Immature natural killer cell (primary cell): ENCODE data around the gene EHBP1L1. TPM values are rescaled to one million over a fixed set of nuclear protein-coding genes. Genes with fewer than 3 reads are reported as not detected.

Experiments used
- DNase-seq, 3 donors: peaks; one replicate each; pipeline ENCODE4 v3.0.0; 2022; ENCODE audit warnings: mixed read lengths in 1 of 3
- H3K27ac Mint-ChIP-seq, 6 donors: one replicate each; pipeline ENCODE4 v1.8.0; 2020; ENCODE audit warnings: mixed read lengths in 6 of 6, mild to moderate bottlenecking in 5 of 6, inconsistent platforms in 4 of 6, moderate library complexity in 3 of 6
- H3K27me3 Mint-ChIP-seq, 3 donors: one replicate each; pipeline ENCODE4 v1.8.0; 2020 to 2021; ENCODE audit warnings: low read depth in 3 of 3, mild to moderate bottlenecking in 3 of 3, mixed read lengths in 3 of 3, moderate library complexity in 3 of 3, inconsistent platforms in 1 of 3
- H3K36me3 Mint-ChIP-seq, 3 donors: one replicate each; pipeline ENCODE4 v1.8.0; 2020; ENCODE audit warnings: mixed read lengths in 3 of 3, inconsistent platforms in 2 of 3, mild to moderate bottlenecking in 2 of 3
- H3K4me1 Mint-ChIP-seq, 2 donors: one replicate each; pipeline ENCODE4 v1.8.0; 2020; ENCODE audit warnings: inconsistent platforms in 2 of 2, mild to moderate bottlenecking in 2 of 2, mixed read lengths in 2 of 2, moderate library complexity in 1 of 2
- H3K4me3 Mint-ChIP-seq, 5 donors: one replicate each; pipeline ENCODE4 v1.8.0; 2020; ENCODE audit warnings: mild to moderate bottlenecking in 5 of 5, mixed read lengths in 5 of 5, inconsistent platforms in 3 of 5, moderate library complexity in 3 of 5
- H3K9me3 Mint-ChIP-seq, 6 donors: one replicate each; pipeline ENCODE4 v1.8.0; 2020; ENCODE audit warnings: mild to moderate bottlenecking in 6 of 6, mixed read lengths in 6 of 6, inconsistent platforms in 4 of 6, moderate library complexity in 3 of 6
- polyA plus RNA-seq, 3 donors: library from polyadenylated mRNA; unstranded; fragments of 300-500 nt; fragmentation: Illumina TruSeq; gene quantifications; one replicate each; pipeline ENCODE4 v1.2.3, GENCODE V29; 2021

Gene EHBP1L1
- polyA plus RNA-seq, result 10 to 100 TPM; 14.8 to 19.3 (median 17.7) TPM

DNA sequence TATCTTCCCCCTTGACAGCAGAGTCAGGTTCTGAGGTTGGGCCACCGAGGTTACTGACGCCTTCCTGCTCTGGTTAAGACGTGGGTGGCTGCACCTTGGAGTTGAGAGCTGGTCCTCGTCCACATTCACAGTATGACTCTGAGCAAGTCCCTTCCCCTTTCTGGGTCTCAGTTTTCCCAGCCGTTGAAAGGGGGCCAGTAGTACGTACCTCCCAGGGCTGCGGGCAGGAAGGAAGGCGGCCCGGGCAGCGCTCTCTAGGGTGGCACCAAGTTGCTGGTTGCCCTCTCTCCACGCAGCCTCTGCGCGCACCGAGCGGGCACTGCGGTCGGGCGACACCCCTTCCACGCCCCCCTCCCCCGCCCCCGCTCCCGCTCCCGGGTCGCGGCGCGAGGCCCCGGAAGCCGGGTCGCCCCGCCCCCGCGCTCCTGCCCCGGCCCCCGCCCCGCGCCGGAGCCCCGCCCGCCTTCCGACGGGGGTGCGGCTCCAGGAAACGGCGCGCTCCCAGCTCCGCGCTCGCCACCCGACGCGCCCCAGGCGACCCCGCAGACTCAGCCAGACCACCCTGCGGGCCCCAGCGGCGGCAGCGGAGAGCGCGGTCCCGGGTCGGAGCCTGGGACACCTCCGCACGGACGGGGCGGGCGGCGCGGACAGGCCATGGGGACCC, at the start of gene EHBP1L1:
TSS of gene EHBP1L1 (plus strand) at position 486 of the 664 bp plus-strand sequence. CDS start 250 bp downstream, outside the sequence.
- Mint-ChIP-seq H3K4me3 (peak within 1 kb of the TSS; percentile 90 to 97 (median 96)), H3K36me3 (no peaks in the 10 kb centered on the region), H3K27ac (peak within 1 kb of the TSS; percentile 96 to 99 (median 98)), H3K9me3 (no peaks in the 10 kb centered on the region), H3K27me3 (peaks cover 14 to 34% (median 14%) of the 10 kb centered on the region in 3 donors), H3K4me1 (peaks cover 65 to 71% of the 10 kb centered on the region in 2 donors)
- DNase-seq, result peak; percentile 71 to 79 (median 72)

DNA sequence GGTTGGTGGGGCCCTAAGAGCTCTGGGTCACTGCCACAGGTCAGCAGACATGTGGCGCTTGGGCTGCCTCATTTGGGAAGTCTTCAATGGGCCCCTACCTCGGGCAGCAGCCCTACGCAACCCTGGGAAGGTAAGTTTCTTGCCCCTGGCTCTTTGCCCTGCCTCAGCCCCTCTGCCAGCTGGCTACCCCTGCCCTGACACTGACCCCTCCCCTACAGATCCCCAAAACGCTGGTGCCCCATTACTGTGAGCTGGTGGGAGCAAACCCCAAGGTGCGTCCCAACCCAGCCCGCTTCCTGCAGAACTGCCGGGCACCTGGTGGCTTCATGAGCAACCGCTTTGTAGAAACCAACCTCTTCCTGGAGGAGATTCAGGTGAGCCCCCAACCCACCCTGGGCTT, 49.1 kb upstream of the EHBP1L1 start:
- Mint-ChIP-seq H3K4me3 (peak overlapping the region in 4 of 5 donors; percentile 44 to 67 (median 56)), H3K27me3 (peaks cover 0 to 3% (median 3%) of the 10 kb centered on the region in 3 donors), H3K4me1 (peaks cover 20 to 21% of the 10 kb centered on the region in 2 donors), H3K9me3 (no peaks in the 10 kb centered on the region), H3K27ac (no peak overlapping the region), H3K36me3 (peaks cover 4 to 15% (median 7%) of the 10 kb centered on the region in 3 donors)
- DNase-seq, result no peak

DNA sequence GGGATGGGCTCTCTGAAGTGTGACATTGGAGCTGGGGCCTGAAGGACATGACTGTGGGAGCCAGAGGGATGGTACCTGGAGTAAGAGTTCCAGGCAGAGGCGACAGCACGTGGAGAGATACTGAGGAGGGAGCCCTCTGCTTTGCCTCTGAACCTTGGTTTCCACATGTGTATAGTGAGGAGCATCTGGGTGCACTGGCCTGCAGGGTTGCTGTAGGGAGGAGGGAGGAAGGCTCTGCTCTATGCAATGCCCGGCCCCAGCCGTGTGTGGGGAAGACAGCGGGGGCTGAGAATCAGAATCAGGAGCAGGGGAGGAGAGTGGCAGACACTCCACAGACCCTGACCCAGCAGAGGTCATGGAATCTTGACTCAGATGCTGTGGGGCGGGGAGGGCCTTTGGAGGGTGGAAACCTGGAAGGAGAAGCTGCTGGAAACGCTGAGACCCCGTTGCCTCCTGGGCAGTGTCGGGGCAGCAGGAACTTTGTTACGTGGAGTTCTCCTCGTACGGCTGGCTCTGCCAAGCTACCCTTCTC, 47.0 kb upstream of the EHBP1L1 start:
- Mint-ChIP-seq H3K4me1 (peaks cover 11 to 18% of the 10 kb centered on the region in 2 donors), H3K36me3 (peaks cover 4 to 15% (median 7%) of the 10 kb centered on the region in 3 donors), H3K27me3 (peaks cover 0 to 3% (median 3%) of the 10 kb centered on the region in 3 donors), H3K4me3 (no peak overlapping the region), H3K27ac (peak overlapping the region in 1 of 6 donors; percentile 59), H3K9me3 (no peaks in the 10 kb centered on the region)
- no peak for DNase-seq

DNA sequence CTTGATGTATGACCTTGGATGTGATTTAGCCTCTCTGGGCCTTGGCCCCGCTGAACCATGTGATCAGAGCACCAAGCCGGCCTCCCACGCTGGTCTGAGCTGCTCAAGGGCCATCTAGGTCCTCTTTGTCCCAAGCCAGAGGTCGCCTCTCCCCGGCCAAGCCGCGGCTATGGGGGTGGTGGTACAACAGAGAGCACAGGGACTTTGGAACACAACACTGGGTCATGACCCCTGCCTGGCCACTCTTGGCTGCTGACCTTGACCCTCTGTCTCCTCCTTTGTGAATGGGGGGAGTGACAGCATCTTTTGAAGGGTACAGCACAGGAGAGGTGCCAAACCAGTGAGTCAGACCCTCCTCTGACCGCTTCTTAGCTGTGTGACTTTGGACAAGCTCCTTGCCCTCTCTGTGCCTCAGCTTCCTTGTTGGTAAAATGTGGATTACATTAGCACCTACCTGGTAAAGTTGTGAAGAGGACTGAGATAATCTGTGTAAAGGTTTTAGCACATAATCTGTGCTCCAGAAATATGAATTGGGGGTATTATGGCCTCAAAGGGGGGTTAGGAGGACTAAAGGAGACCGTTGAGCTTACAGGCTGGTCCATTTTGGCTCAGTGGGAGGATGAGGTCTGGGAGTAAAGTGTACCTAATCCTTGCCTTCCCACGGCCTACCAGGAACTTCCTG, 46.2 kb upstream of the EHBP1L1 start:
- H3K27me3 Mint-ChIP-seq, result peaks cover 0 to 4% (median 2%) of the 10 kb centered on the region in 3 donors
- no peak overlapping the region for H3K4me3 Mint-ChIP-seq
- DNase-seq, result no peak

DNA sequence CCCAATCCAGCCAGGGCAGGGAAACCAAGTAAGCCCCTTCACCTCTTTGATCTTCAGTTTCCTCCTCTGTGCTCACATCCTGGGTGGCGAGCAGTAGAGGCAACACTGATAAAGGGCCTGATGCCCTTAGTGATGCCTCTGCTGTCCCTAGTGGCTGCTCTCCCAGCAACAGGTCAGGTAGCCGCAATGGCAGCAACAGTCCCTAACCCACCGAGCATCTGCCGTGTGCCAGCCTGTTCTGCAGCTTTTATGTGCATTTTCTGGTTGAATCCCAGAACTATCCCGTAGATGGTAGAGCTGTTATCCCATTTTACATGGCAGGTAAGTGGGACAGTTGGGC, 45.7 kb upstream of the EHBP1L1 start:
- peaks cover 0 to 6% (median 2%) of the 10 kb centered on the region in 3 donors for H3K27me3 Mint-ChIP-seq
- peaks cover 4 to 21% (median 11%) of the 10 kb centered on the region in 3 donors for H3K36me3 Mint-ChIP-seq
- peak overlapping the region in 3 of 6 donors; percentile 20 to 59 (median 25) for H3K27ac Mint-ChIP-seq
- no peak overlapping the region for H3K4me3 Mint-ChIP-seq
- peaks cover 6 to 15% of the 10 kb centered on the region in 2 donors for H3K4me1 Mint-ChIP-seq
- DNase-seq, result no peak
- no peaks in the 10 kb centered on the region for H3K9me3 Mint-ChIP-seq

More for the DNA sequence above, 46.2 kb upstream of the EHBP1L1 start:
- H3K27ac Mint-ChIP-seq, result peak overlapping the region in 3 of 6 donors; percentile 20 to 59 (median 25)
- H3K9me3 Mint-ChIP-seq, result no peaks in the 10 kb centered on the region
- H3K4me1 Mint-ChIP-seq, result peaks cover 7 to 14% of the 10 kb centered on the region in 2 donors
- H3K36me3 Mint-ChIP-seq, result peaks cover 4 to 19% (median 9%) of the 10 kb centered on the region in 3 donors

DNA sequence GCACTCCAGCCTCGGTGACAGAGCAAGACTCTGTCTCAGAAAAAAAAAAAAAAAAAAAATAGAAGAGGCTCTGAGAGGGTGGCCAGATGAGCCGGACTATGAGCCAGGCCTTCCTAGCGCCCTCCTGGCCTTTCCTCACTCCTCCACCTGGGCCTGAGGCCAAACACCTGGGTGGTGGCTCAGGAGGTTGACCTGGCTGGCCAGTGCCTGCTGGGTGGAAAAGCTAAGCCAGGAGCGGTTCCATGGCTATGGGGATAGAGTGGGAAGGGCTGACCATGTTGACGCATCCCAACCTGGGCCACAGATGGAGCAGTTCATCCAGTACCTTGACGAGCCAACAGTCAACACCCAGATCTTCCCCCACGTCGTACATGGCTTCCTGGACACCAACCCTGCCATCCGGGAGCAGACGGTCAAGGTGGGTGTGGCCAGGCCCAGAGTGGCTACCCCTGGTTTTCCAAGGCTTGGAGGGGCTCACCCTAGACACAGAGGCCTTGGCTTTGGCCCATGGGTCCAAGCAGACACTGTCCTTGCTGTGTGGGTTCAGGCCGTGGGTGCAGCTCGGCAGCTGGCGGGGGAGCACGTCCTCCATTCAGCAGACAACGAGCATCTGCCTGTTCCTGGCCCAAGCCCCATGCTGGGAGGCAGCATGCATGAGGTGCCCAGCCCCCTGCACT, 43.3 kb upstream of the EHBP1L1 start:
- no peak for DNase-seq
- peaks cover 0 to 3% of the 10 kb centered on the region in 2 donors for H3K4me1 Mint-ChIP-seq

DNA sequence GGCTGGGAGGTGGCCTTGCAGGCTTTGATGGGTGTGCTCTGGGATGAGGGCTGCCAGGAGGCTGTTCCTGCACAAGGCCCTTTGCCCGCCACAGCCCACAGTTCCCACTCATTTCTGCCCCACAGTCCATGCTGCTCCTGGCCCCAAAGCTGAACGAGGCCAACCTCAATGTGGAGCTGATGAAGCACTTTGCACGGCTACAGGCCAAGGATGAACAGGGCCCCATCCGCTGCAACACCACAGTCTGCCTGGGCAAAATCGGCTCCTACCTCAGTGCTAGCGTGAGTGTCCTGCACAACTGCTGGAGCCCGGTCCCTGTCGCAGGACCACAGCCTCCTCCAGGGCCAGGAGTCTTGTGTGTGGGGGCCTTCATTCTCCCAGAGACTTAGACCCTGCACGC, 40.8 kb upstream of the EHBP1L1 start:
- H3K4me1 Mint-ChIP-seq, result peaks cover 0 to 3% of the 10 kb centered on the region in 2 donors
- H3K4me3 Mint-ChIP-seq, result no peak overlapping the region
- H3K27ac Mint-ChIP-seq, result no peak overlapping the region
- H3K9me3 Mint-ChIP-seq, result no peaks in the 10 kb centered on the region
- peaks cover 0 to 6% (median 3%) of the 10 kb centered on the region in 3 donors for H3K27me3 Mint-ChIP-seq
- DNase-seq, result no peak
- peaks cover 3 to 15% (median 7%) of the 10 kb centered on the region in 3 donors for H3K36me3 Mint-ChIP-seq

More for the DNA sequence above, 43.3 kb upstream of the EHBP1L1 start:
- H3K27me3 Mint-ChIP-seq, result peaks cover 0 to 4% (median 2%) of the 10 kb centered on the region in 3 donors
- no peak overlapping the region for H3K27ac Mint-ChIP-seq
- peaks cover 4 to 18% (median 11%) of the 10 kb centered on the region in 3 donors for H3K36me3 Mint-ChIP-seq
- H3K4me3 Mint-ChIP-seq, result no peak overlapping the region
- no peaks in the 10 kb centered on the region for H3K9me3 Mint-ChIP-seq

DNA sequence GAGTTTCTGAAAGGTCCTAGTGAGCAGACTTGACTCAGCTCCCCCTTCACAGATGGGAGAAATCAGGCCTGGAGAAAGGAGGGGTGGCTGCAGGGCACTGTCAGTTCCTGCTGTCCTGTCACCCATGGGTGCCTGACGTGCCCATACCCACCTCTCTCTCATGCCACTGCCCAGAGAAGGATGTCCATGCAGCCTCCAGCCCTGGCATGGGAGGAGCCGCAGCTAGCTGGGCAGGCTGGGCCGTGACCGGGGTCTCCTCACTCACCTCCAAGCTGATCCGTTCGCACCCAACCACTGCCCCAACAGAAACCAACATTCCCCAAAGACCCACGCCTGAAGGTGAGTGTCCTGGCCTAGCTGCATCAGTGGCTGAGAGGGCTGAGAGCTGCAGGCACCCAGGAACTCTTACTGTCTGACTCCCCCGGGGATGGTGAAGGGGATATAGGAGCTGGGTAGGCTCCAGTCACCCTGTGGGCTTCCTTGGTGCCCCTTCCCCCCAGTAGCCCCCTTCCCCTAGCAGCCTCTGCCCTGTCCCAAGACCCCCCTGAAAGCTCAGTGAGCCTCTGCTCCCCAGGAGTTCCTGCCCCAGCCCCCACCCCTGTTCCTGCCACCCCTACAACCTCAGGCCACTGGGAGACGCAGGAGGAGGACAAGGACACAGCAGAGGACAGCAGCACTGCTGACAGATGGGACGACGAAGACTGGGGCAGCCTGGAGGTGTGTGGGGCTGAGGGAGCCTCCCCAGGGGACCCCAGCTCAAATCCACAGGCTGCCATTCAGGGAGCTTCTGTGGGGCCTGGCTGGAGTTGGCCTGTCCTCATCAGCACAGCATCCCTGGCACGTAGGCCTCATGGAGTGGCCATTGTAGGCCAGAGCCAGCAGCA, 39.2 kb upstream of the EHBP1L1 start:
- peaks cover 9 to 12% of the 10 kb centered on the region in 2 donors for H3K4me1 Mint-ChIP-seq
- no peaks in the 10 kb centered on the region for H3K9me3 Mint-ChIP-seq
- DNase-seq, result no peak
- peaks cover 0 to 7% (median 3%) of the 10 kb centered on the region in 3 donors for H3K27me3 Mint-ChIP-seq
- peaks cover 0 to 6% (median 4%) of the 10 kb centered on the region in 3 donors for H3K36me3 Mint-ChIP-seq
- H3K27ac Mint-ChIP-seq, result peak overlapping the region in 1 of 6 donors; percentile 18
- no peak overlapping the region for H3K4me3 Mint-ChIP-seq

DNA sequence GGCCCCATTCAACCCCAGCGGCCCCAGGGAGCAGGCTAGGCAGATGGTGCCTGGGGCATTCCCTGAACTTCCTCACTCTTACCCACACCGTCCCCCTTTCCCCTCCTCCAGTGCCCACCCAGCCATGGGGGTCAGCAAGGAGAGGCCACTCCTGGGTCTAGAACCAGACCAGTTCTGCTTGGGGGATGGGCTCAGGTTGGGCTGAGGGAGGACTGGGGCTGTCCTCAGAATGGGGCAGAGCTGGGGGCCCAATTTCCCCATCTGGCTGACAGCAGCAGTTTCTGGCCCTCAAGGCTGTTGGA, 38.6 kb upstream of the EHBP1L1 start:
- H3K4me3 Mint-ChIP-seq, result peak overlapping the region in 1 of 5 donors; percentile 41
- peaks cover 0 to 7% (median 3%) of the 10 kb centered on the region in 3 donors for H3K27me3 Mint-ChIP-seq
- peaks cover 15 to 16% of the 10 kb centered on the region in 2 donors for H3K4me1 Mint-ChIP-seq

DNA sequence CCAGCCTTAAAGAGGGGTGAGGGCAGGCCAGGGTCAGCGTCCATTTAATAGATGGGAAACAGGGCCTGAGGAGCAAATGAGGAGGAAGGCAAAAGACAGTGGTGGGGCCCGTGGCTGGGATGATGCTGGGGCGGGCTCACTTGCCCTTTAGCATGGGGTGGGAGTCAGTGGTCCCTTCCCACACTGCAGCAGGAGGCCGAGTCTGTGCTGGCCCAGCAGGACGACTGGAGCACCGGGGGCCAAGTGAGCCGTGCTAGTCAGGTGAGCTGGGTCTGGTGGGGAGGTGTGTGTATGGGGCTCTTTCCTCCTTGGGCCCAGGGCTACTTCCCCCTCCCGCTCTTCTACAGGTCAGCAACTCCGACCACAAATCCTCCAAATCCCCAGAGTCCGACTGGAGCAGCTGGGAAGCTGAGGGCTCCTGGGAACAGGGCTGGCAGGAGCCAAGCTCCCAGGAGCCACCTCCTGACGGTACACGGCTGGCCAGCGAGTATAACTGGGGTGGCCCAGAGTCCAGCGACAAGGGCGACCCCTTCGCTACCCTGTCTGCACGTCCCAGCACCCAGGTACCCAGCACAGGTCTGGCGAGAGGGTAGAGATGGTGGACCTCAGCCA, 38.1 kb upstream of the EHBP1L1 start:
- Mint-ChIP-seq H3K27me3 (peaks cover 0 to 7% (median 3%) of the 10 kb centered on the region in 3 donors), H3K27ac (peak overlapping the region in 1 of 6 donors; percentile 61), H3K4me3 (peak overlapping the region in 2 of 5 donors; percentile 41 to 42), H3K36me3 (peaks cover 0 to 8% (median 4%) of the 10 kb centered on the region in 3 donors), H3K9me3 (no peaks in the 10 kb centered on the region), H3K4me1 (peaks cover 15 to 16% of the 10 kb centered on the region in 2 donors)
- DNase-seq, result no peak

More for the DNA sequence above, 38.6 kb upstream of the EHBP1L1 start:
- no peak overlapping the region for H3K27ac Mint-ChIP-seq
- H3K9me3 Mint-ChIP-seq, result no peaks in the 10 kb centered on the region
- no peak for DNase-seq
- H3K36me3 Mint-ChIP-seq, result peaks cover 0 to 6% (median 4%) of the 10 kb centered on the region in 3 donors

DNA sequence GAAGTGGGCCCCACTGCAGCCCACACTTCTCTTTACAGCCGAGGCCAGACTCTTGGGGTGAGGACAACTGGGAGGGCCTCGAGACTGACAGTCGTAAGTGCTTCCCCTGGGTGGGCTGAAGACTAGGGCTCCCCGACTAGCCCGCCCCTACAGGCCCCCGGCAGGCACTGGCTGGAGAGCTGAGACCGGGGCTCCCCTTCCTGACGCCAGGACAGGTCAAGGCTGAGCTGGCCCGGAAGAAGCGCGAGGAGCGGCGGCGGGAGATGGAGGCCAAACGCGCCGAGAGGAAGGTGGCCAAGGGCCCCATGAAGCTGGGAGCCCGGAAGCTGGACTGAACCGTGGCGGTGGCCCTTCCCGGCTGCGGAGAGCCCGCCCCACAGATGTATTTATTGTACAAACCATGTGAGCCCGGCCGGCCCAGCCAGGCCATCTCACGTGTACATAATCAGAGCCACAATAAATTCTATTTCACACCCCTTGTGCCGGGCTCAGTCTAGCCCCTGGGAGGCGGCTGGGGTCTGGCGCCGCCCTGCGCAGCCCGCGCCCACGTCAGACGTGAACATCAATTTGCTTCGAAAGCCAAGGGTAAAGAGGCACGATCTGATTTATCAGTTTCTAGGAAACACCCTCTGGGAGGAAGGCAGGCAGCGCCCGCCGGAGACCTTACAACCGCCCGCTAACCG, 37.5 kb upstream of the EHBP1L1 start:
- Mint-ChIP-seq H3K36me3 (peaks cover 0 to 9% (median 4%) of the 10 kb centered on the region in 3 donors), H3K4me1 (peaks cover 15 to 16% of the 10 kb centered on the region in 2 donors), H3K4me3 (peak overlapping the region in 4 of 5 donors; percentile 24 to 50 (median 37)), H3K27ac (no peak overlapping the region), H3K27me3 (peaks cover 0 to 7% (median 3%) of the 10 kb centered on the region in 3 donors), H3K9me3 (no peaks in the 10 kb centered on the region)
- DNase-seq, result no peak
